OCI-M1 (cell line): ENCODE data around the gene TMEM114.
A peak's percentile ranks its signal among the peaks of the same experiment; 100 is the strongest.
"Not testable (repeated sequence)": the region's sequence is repeated elsewhere in the genome, so short reads cannot be mapped to it uniquely, and the experiment has no call there.

Experiments used
- DNase-seq: peaks from one replicate; lab custom pipeline; 2025; lab: John Stamatoyannopoulos, UW

Gene TMEM114

DNA sequence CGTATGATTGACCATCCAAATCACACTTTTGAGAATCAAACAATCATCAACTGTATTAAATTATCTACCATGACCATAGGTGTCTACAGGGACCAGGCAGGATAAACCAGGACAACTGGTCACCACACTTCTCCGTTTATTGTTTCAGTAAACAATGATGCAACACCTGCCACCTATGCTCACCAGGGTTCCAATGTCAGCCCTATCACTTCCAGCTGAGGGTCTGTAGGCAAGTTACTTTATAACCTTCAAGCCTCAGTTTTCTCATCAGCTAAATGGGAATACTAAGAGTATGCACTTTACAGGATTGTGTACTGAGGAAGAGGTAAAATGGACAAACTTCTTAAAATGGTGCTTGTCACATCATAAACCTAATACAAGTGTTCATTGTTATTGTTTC lies 14.9 kb downstream of the TMEM114 start:
- no peak for DNase-seq

DNA sequence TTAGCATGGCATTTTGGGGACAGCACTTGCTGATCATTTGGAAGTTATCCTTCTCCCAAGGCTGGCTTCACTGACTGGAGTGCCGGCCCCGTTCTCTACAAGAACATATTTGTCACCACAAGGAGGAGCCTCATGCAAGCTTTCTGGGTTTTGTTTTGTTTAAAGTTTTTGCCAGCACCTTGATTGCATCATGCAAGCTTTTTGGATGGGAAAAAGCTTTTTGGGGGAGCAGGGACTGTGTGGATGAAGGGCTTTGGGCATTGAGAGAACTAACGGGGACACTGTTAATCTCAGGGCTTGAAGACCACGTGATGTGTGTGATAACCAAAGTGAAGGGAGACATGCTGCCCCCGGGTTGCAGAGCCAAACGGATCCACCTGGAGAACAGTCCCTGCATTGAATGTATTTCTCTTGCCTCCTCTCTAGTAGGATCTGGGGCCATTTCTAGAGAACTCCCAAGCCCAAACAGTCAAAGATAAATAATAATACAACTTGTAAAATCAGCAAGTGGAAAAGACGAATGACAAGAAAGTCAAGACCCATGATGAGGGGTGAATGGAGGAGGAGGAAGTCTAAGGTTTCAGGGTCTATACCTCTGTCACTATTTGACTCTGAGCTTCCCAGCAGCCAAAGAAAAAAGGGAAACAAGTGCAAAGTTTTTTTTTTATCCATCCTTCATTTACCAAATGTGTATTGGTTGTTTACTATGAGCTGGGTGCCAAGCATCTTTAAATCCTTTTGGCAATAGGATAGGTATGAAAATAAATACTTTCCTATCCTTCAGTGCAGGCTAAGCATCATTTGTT lies 17.2 kb downstream of the TMEM114 start:
- peak; percentile 78 for DNase-seq

DNA sequence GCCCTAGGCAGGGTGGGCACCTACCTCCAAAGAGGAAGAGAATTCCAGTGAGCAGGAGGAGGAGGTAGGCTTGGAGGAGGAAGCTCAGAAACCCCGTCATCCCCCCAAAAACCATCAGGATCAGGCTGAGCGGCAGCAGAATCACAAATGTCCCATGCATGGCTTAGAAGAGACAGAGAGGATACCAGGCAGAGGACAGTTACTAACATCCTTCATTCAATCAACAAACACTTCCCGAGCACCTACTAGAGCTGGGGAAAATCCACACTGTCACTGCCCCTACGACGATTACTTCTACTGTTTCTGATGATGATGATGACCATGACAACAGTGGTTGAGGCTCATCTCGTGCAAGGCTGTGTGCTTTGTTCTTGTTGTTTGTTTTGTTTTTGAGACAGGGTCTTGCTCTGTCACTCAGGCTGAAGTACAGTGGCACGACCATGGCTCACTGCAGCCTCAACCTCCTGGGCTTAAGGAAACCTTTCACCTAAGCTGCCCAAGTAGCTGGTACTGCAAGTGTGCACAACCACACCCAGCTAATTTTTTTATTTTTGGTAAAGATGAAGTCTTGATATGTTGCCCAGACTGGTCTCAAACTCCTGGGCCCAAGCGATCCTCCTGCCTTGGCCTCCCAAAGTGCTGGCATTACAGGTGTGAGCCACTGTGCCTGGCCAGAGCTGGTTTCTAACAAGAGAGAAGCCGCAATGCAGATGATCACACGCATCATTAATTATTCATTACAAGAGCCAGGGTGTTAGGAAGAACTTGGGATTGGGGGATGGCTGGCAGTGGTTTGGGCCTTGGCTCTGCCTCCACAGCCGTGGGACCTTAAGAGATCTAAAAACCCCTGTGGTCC lies 18.0 kb downstream of the TMEM114 start:
- DNase-seq: no peak

DNA sequence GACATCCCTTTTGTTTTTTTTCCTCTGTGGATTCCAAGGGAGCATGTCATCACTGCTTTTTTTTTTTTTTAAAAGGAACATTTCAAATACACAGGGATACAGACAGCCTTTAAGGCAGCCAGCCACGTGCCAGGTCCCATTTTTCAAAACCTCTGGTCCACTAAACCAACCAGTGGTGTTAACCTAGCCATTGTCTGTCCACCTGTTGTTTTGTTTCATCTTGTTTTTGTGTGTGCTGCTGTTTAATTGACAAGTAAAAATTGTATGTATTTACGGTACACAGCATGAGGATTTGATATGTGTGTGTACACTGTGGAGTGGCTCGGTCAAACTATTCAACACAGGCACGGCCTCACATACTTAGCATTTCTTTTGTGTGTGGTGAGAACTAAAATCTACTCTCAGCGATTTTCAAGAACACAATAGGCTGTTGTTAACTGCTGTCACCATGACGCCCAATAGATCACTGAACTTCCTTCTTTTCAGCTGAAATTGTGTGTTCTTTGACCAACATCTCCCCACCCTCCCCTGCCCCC lies 19.2 kb downstream of the TMEM114 start:
- DNase-seq: peak; percentile 60

DNA sequence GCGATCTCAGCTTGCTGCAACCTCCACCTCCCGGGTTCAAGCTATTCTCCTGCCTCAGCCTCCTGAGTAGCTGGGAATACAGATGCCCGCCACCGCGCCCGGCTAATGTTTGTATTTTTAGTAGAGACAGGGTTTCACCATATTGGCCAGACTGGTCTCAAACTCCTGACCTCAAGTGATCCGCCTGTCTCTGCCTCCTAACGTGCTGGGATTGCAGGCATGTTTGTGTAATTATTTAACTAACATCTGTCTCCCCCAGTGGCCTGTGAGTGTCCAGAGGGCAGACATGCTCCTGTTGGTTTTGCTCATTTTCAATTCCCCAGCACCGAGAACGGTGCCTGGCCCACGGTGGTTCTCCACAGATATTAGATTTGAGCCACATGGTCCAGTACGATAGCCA lies 19.9 kb downstream of the TMEM114 start:
- DNase-seq: not testable (repeated sequence)

DNA sequence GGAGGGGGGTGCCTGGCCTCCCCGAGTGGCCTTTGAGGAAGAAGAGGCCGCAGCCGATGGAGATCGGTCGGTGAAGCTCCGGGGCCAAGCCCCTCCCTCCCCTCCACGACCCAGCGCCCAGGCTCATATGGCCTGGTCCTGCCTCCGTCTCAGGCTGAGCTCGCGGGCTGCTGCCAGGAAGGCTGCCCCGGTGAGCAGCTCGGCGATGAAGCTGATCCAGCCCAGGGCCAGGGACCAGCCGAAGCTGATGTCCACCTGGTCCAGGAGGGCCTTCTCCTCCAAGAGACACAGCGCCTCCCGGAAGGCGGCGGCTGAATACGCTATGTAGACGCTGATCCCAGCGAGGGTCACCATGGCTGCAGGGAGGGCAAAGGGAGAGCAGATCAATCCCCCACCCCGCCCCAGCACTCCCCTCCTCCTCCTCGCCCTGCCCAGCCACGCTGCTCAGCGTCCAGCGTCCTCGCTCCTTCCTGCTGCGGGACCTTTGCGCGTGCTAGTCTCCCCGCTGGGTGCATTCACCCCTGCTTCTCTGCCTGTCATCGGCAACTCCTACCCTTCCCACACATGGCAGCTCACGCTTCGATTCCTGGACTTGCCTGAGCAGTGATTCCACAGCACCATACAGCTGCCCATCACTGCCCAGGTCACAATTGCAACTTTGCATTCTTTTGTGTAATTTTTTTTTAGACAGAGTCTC lies 20.5 kb downstream of the TMEM114 start:
- DNase-seq: no peak

DNA sequence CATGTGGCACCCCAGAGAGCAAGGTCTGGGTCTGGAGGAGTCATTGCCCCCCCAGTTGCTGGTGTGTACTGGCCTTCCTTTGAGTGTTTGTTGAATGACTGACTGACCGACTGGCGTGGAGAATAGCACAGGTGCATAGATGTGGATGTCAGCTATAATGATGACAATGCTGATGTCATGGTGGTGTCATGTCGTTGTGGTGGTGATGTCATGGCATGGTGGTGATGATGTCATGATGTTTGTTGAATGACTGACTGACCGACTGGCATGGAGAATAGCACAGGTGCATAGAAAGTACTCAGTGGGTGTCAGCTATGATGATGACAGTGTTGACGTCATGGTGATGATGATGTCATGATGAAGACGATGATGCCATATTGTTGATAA lies 22.1 kb downstream of the TMEM114 start:
- DNase-seq: no peak

DNA sequence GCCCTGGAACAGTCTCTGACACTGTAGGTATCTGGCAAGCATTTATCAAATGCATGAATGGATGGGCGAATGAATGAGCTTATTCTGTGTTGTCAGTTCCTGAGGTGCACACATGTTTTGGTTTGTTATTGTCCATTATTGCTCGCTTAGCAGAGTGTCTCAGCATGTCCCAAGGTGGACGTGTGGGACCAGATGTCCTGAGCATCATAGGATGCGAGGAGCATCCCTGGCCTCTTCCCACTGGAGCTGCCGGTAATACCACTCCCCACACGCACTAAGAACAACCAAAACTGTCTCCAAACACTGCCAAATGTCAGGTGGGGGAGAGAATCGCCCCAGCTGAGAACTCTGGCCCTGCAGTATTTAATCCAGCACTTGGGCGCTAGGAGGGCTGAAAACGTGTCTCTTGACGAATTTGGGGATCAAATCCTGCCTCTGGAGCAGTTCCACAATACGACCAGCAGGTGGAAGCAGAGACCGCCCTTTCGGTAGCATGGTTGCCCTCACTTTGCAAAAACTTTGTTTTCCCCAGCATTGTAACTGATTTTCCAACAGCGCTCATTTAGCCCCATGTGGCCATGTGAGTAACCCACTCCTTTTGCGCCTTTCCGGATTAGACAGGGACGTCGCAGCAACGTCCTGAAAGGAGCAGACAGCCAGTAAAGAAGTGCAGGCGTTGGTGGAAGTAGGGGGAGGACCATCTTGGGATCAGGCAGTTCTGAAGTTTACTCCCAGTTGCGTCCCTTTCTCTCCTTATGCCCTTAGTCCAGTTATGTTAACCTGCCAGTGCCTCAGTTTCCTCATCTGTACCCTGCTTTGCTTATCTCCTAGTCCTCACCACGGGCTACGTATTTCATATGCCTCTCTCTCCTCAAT lies 22.7 kb downstream of the TMEM114 start:
- peak; percentile 95 for DNase-seq

DNA sequence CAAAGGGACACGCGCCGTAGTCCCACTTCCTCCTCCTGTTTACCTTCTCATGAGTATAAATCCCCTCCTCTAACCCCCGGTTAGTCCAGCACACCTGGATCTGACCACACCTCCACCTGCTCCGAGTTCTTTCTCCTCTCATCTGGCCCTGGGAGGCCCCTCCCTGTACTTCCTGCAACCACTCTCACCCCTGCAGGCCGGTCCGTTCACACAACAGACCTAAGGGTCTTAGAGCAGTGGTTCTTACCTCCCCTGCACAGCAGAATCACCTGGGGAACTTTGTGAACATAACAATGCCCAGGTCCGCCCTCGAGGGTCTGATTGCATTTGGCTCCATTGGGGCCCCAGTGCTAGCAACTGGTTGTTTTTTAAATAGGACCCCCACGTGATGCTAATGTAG lies 24.8 kb downstream of the TMEM114 start:
- DNase-seq: no peak

DNA sequence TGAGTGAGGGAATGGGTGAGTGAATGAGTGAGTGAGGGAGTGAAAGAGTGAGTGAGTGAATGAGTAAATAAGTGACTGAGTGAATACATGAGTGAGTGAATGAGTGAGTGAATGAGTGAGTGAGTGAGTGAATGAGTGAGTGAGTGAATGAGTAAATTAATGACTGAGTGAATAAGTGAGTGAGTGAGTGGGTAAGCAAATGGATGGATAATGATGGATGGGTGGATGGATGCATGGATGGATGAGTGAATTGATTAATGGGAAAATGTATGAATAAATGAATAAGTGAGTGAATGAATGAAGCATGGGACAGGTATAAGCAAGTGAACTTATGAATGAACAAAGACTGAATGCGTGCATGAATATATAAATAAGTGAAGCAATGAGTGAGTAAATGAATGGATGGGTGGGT lies 25.4 kb downstream of the TMEM114 start:
- no peak for DNase-seq

DNA sequence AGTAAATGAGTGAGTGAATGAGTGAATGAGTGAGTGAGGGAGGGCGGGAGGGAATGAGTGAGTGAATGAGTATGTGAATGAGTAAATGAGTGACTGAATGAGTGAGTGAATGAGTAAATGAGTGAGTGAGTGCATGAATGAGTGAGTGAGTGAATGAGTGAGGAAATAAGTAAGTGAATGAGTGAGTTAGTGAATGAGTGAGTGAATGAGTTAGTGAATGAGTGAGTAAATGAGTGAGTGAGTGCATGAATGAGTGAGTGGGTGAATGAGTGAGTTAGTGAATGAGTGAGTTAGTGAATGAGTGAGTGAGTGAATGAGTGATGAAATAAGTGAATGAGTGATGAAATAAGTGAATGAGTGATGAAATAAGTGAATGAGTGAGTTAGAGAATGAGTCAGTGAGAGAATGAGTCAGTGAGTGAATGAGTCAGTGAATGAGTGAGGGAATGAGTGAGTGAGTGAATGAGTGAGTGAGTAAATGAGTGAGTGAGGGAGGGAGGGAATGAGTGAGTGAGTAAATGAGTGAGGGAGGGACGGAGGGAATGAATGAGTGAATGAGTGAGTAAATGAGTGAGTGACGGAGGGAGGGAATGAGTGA lies 26.3 kb downstream of the TMEM114 start:
- DNase-seq: not testable (repeated sequence)

DNA sequence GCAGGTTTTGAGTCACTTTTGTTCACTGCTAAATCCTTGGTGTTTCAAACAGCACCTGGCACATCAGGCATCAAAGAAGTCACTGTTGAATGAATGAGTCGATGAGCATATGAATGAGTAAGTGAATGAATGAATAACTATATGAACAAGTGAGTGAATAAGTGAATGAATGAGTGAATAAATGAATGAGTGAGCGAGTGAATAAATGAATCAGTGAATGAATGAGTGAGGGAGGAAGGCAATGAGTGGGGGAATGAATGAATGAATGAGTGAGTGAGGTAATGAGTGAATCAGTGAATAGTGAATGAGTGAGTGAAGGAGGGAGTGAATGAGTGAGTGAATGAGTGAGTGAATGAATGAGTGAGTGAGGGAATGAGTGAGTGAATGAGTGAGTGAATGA lies 28.8 kb downstream of the TMEM114 start:
- no peak for DNase-seq

DNA sequence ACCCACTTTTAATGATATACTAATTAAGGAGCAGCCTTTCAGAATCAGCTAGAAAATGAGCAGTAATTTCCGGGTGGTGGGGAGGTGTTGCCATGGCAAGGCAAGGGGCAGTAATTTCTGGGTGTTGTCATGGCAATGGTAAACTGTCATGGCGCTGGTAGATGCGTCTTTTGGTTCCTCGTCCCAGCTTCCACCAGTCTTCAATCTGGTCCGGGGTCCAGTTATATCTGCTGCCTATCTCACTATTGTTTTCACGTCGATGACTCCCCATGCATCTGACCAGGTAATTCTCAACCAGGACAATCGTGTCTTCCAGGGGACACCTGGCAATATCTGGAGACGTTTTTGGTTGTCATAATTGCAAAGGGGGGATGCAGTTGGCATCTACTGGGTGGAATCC lies 34.9 kb downstream of the TMEM114 start:
- DNase-seq: no peak

DNA sequence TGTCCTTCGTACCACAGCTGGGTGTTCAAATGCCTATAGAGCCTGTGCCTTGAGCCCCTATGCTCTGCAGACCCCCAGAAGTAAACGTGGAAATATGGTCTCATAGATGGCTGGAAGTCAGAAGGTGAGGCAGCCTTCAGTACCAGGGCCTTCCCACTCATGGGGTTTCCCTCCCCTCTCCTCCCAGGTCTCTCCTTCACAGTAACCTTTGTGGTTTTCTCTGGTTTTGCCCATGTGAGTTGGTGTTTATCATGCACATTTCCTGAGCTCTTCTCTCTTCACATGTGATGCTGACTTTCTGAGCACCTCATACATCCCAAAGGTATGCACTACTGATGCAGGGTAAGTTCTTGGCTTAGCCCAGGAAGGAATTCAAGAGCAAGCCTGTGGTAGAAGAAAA lies 35.4 kb downstream of the TMEM114 start:
- DNase-seq: no peak

DNA sequence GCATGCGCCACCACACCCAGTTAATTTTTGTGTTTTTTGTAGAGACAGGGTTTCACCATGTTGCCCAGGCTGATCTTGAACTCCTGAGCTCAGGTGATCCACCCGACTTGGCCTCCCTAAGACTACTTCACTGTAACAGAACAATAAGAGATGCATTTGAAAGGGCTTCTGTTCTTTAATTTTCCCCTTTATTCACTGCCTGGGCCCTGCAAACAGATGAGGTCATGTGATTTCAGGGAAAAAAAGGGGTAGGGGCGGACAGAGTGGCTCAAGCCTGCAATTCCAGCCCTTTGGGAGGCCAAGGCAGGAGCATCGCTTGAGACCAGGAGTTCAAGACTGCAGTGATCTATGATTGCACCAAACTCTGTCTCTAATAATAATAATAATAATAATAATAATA lies 36.3 kb downstream of the TMEM114 start:
- no peak for DNase-seq

DNA sequence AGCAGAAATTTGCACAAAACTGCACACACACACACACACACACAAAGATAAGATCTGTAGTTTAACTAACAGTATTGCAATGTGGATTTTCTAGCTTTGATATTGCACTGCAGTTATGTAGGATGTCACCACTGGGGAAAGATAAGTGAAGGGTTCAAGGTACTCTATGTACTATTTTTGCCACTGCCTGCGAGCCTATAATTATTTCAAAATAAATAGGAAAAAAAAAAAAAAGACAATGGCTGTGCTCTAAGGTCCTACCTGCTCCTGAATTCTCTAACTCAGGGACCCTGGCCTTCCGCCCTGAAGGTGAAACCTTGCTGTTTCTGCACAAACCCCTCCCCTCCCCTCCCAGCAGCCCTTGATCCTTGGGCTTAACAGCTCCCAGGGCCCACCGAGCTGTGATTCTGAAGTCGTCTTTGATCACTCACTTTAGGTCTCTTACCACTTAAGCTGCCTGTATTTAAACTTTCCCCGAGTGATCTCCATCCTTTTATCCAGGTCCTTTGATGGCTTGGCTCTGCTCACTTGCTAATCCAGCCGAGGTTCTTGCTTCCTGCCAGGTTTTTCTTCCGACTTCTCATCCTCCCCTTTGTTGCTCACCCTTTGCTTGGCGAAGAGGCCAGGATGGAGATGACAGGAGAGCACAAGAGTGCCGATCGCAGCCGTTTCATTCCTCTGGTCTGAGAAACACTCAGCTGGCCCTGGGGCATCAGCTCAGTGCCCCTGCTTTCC lies 37.7 kb downstream of the TMEM114 start:
- no peak for DNase-seq

DNA sequence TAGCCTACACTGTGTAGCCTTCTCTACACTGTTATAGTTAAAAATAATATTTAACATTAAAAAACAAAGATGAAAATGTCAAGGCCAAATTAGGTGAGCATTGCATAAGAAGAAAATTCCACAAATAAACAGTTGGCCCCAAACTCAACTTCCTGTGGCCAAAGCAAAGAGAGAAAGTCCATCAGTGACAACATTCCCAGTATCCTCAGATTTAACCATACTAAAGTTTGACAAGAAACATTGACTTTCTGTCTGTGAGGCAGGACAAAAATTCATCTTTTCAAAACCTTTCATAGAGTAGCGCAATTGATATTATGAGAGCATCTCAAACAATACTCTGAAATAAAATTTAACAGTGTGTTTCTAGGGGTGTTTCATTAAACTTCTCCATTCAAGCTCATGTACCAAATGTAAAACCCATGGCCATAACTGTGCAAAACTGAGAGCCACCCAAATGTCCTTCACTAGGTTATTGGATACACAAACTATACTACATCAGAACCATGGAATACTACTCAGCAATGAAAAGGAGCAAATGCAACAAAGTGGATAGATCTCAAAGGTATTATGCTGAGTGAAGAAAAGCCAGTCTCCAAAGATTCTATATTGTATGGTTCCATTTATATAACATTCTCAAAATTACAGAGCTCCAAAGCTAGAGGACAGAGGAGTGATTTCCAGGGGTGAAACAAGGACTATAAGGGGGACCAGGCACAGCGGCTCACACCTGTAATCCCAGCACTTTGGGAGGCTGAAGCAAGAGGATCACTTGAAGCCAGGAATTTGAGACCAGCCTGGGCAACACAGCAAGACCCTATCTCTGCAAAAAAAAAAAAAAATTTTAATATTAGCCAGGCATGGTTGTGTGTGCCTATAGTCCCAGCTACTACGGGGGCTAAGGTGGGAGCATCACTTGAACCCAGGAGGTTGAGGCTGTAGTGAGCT lies 38.7 kb downstream of the TMEM114 start:
- DNase-seq: no peak

DNA sequence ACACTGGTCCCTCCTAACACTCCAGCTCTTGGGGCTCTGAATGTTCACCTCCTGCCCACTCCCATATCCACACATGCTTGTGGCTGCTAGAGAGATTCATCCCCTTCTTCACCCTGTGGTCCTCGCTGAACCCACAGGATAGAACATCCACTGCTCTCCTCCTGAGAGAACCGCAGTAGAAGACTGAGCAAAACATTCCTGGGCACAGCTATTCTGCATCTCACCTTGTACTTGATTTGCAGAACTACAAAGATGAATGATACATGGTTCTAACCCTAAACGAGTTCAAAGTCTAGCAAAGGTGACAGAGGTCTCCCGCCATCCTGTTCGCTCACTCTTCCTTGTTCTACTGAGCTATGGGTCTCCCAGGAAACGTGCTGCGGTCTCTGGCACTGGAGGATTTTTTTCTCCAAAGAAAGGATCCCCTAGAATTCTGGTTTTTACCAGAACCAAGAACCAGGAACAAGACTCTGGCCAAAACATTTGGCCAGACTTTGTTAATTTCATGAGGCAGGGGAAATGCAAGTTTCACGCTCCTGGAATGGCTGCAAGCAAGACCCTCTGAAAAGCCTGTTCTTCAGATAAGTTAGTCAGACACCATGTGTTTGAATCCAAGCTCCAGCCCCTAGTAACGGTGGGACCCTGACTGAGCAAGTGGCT lies 39.5 kb downstream of the TMEM114 start:
- DNase-seq: no peak
